NT2/D1 (cell line): ENCODE measurements around the gene GJA8.

ENCODE experiments used
- DNase-seq: peaks from one replicate; pipeline ENCODE4 v3.0.0-alpha.2; 2011; ENCODE audit warnings: low read depth, low spot score
- H3K27me3 ChIP-seq: 2 replicates; pipeline ENCODE4 v1.6.0; 2011; ENCODE audit warnings: mild to moderate bottlenecking; ENCODE audit not compliant: insufficient read length, insufficient read depth
- H3K36me3 ChIP-seq: 2 replicates; pipeline ENCODE4 v1.6.1; 2011; ENCODE audit warnings: mild to moderate bottlenecking, low read length, mixed read lengths; ENCODE audit not compliant: insufficient read depth, insufficient read length
- H3K4me1 ChIP-seq: 2 replicates; pipeline ENCODE4 v1.5.1; 2011; ENCODE audit not compliant: insufficient read depth, insufficient read length
- H3K4me3 ChIP-seq: 2 replicates; pipeline ENCODE4 v1.5.1; 2011; ENCODE audit warnings: low read depth; ENCODE audit not compliant: insufficient read length
- H3K9ac ChIP-seq: 2 replicates; pipeline ENCODE4 v1.6.0; 2011; ENCODE audit warnings: low read depth; ENCODE audit not compliant: insufficient read length
- H3K9me3 ChIP-seq: 2 replicates; pipeline ENCODE4 v1.5.1; 2011; ENCODE audit warnings: mild to moderate bottlenecking, low read length; ENCODE audit not compliant: insufficient read depth
- SUZ12 ChIP-seq: IDR thresholded peaks from 2 replicates; pipeline ENCODE4 v1.6.1; 2011; ENCODE audit not compliant: insufficient read length, insufficient read depth; ENCODE audit errors: extremely low read depth
- YY1 ChIP-seq: IDR thresholded peaks from 2 replicates; pipeline ENCODE4 v1.6.1; 2011; ENCODE audit not compliant: insufficient read length, insufficient read depth
- ZNF274 ChIP-seq: IDR thresholded peaks from 2 replicates; pipeline ENCODE4 v1.6.1; 2011; ENCODE audit warnings: mild to moderate bottlenecking, low read depth, low read length

The GJA8 gene

DNA sequence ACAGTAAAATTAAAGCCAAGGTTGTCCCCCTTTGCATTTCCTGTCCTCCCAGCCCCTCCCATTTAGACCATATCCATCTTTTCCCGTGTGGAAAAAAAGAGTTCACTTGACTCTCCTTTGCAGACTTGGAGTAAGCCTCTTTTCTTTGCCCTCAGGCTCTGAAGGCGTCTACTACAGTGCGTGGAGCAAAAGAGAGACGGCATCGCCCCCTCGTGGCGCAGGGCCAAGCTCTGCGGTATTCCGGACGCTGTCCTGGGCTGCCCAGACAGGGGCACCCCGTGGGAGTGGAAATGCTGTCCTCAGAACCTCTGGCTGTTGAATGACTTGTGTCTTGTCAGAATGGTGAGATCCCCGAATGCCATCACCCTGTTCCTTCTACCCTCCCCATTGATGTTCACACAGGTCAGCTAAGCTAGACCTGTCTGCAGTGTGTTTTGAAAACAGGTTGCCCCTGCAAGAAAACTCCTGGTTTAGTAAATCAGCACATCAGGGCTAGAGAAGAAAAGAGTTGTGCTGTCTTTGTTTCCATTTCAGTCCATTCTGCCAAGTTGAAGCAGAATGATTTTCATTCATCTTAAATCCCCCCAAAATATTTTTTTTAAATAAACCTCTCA is 12.3 kb upstream of the GJA8 start:
- DNase-seq: peak; percentile 89

DNA sequence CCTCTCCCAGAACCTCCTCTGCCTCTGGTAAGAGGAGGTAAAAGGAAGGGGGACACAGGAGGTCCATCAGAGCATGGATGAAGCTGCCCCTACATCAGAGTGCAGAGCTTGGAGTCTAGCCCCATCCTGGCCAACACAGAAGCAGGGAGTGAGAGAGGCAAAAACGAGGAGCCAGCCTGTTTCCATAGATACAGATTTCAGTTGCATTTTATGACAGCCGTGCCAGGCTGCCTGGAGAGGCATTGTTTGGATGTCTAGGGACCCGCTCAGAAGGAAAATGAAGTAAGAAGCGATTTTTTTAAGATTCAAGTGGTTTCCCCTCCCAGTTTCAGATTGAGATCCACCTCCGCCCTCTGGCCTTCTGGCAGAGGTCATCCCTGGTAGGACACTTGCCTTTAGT is 11.5 kb upstream of the GJA8 start:
- Histone ChIP-seq H3K27me3 (no peaks in the 10 kb centered on the region), H3K36me3 (no peaks in the 10 kb centered on the region), H3K4me1 (peaks cover 4% of the 10 kb centered on the region), H3K9ac (peak overlapping the region; percentile 5), H3K4me3 (no peak overlapping the region), H3K9me3 (no peaks in the 10 kb centered on the region)
- DNase-seq: no peak
- no peak for TF ChIP-seq SUZ12
- no peak for TF ChIP-seq YY1
- TF ChIP-seq ZNF274: no peak

More for the DNA sequence above, 12.3 kb upstream of the GJA8 start:
- H3K9me3 ChIP-seq: no peaks in the 10 kb centered on the region
- no peak overlapping the region for H3K9ac ChIP-seq
- H3K4me1 ChIP-seq: peaks cover 4% of the 10 kb centered on the region
- no peaks in the 10 kb centered on the region for H3K27me3 ChIP-seq
- no peaks in the 10 kb centered on the region for H3K36me3 ChIP-seq
- TF ChIP-seq ZNF274 (no peak), SUZ12 (no peak), YY1 (no peak)
- no peak overlapping the region for H3K4me3 ChIP-seq

DNA sequence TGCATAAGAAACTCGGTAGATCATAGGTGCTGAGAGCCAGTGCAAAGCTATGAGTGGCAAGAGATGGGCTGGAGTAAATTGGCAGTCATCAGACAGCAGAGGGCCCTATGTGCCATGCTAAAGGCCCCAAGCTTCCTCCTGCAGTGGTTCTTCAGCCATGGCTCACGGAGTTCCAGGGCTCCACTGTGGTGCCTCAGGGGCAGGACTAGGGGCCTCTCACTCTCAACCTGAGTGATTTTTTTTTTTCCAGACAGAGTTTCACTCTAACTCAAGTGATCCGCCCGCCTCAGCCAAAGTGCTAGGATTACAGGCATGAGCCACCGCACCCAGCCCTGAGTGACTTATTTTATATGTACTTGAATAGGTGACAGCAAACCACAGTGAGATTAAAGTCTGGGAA is 10.4 kb upstream of the GJA8 start:
- H3K9me3 ChIP-seq: no peaks in the 10 kb centered on the region
- no peaks in the 10 kb centered on the region for H3K27me3 ChIP-seq
- no peak overlapping the region for H3K4me3 ChIP-seq
- H3K4me1 ChIP-seq: peaks cover 9% of the 10 kb centered on the region
- TF ChIP-seq YY1: no peak
- no peak for TF ChIP-seq ZNF274
- TF ChIP-seq SUZ12: no peak
- H3K36me3 ChIP-seq: no peaks in the 10 kb centered on the region
- no peak overlapping the region for H3K9ac ChIP-seq
- DNase-seq: no peak

DNA sequence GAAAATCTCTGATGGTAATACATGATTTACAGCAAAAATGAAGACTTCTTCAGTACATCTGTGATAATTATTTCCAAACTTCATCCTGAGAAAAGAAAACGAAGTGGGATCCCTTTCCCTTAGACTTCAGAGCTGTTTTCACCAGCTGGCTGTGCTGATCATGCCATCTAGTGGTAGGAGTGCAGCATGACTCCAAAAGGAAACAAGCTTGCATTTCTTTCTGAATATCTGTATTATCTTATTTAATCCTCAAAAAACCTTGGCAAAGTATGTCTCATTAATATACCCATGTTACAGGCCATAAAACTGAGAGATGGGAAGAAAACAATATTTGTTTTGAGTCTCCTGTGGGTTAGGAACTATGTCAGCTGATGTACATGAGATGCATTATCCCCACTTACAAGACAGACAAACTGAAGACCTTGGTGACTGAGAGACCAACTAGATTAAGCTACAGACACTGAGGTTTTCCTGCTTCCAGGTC is 9.8 kb upstream of the GJA8 start:
- Histone ChIP-seq H3K4me3 (no peak overlapping the region), H3K9ac (no peak overlapping the region), H3K36me3 (no peaks in the 10 kb centered on the region), H3K4me1 (peaks cover 11% of the 10 kb centered on the region), H3K27me3 (no peaks in the 10 kb centered on the region), H3K9me3 (no peaks in the 10 kb centered on the region)
- peak; percentile 51 for DNase-seq
- TF ChIP-seq ZNF274 (no peak), SUZ12 (no peak), YY1 (no peak)

DNA sequence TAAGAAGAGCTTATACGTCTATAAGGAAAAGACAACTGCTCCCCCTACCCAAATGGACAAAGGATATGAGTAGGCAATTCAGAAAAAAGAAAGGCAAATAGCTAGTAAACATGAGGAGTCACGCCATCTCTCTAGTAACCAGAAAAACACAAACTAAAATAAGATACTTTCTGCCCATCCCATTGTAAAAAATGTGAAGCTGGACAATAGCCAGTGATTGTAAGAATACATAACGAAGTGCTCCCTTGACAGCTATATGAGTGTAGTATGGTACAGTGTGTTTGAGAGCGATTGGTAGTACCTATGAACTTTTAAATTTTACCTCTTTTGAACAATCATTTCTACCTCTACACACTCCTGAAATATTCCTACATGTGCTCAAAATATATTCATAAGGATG is 7.5 kb upstream of the GJA8 start:
- Histone ChIP-seq H3K9ac (no peak overlapping the region), H3K9me3 (no peaks in the 10 kb centered on the region), H3K4me1 (peaks cover 11% of the 10 kb centered on the region), H3K36me3 (no peaks in the 10 kb centered on the region), H3K4me3 (no peak overlapping the region), H3K27me3 (no peaks in the 10 kb centered on the region)
- no peak for TF ChIP-seq YY1
- TF ChIP-seq ZNF274: no peak
- no peak for TF ChIP-seq SUZ12
- DNase-seq: no peak

DNA sequence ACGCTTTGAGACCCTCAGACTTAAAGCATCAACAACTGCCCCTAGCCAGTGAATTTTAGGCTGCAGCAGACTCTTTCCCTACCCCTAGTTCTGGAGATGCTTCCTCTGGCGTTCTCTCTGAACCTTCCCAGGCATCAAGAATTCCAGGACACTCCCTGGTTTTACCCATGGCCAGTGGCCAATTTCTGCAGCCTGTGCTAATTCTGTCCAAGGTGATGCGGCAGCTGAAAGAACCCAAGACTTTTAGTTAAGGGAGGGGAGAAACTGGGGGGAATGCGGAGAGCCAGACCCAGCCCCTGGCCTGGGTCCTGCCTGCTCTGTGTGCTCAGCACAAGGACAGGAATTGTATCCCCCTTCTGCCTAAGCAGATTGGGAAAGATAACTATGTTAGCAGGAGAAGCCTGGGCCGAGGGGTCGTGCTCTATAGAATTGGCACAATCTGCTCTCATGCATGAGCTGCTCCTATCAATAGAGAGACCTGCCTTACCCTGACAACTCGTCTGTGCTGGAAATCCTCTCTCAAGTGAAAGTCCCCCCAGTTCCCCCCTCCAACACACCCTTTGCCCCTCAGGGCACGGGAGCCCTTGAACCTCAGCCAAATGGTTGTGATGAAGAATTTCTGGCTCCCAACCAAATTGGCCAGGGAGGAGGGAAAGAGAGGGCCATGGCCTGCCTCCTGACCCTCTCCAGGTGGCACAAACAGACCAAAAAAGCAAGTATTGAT is 5.4 kb upstream of the GJA8 start:
- Histone ChIP-seq H3K4me3 (no peak overlapping the region), H3K36me3 (no peaks in the 10 kb centered on the region), H3K27me3 (no peaks in the 10 kb centered on the region), H3K4me1 (peaks cover 8% of the 10 kb centered on the region), H3K9me3 (no peaks in the 10 kb centered on the region), H3K9ac (no peak overlapping the region)
- no peak for TF ChIP-seq YY1
- no peak for TF ChIP-seq ZNF274
- TF ChIP-seq SUZ12: no peak
- no peak for DNase-seq

DNA sequence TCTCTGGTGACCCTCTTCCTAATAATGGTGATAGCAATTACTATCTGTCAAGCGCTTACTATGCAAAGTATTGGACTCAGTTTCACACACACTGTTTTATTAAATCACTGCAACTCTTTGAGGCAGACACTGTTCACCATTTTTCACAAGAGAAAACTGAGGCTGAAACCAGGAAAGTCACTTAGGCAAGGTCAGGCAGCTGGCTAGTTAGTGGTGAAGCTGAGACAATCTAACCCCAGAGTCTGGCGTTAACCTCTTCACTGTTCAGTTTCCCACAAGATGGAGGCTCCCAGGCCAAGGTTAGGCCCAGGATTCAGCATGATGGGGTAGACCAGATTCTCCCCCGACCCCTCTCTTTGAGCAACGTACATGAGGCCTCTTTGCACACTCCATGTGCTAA is 4.8 kb upstream of the GJA8 start:
- no peak for TF ChIP-seq ZNF274
- TF ChIP-seq SUZ12: no peak
- TF ChIP-seq YY1: no peak
- Histone ChIP-seq H3K4me3 (no peak overlapping the region), H3K9ac (no peak overlapping the region), H3K36me3 (no peaks in the 10 kb centered on the region), H3K27me3 (no peaks in the 10 kb centered on the region), H3K9me3 (no peaks in the 10 kb centered on the region), H3K4me1 (peaks cover 9% of the 10 kb centered on the region)
- DNase-seq: no peak
